Measurements from ENCODE around the gene MFN2.
"Not testable (repeated sequence)": the region's sequence is repeated elsewhere in the genome, so short reads cannot be mapped to it uniquely, and the experiment has no call there.

MFN2 gene

GRCh38 chr1:12040457-12041051, 60.3 kb downstream of the MFN2 start:
- FAIRE-seq (peak; percentile 98), DNase-seq (ENCODE audit: insufficient read length, low spot score) (peak; percentile 70)

GRCh38 chr1:12044187-12044877, 64.1 kb downstream of the MFN2 start:
- DNase-seq (ENCODE audit: insufficient read length, low spot score); FAIRE-seq: not testable (repeated sequence)

GRCh38 chr1:12046749-12047119, 66.5 kb downstream of the MFN2 start:
- FAIRE-seq (no peak), DNase-seq (ENCODE audit: insufficient read length, low spot score) (no peak)

GRCh38 chr1:12047120-12047876, 67.1 kb downstream of the MFN2 start:
- peak; percentile 98 for FAIRE-seq

GRCh38 chr1:12048372-12048771, 68.1 kb downstream of the MFN2 start:
- no peak for DNase-seq (ENCODE audit: insufficient read length, low spot score)
- peak; percentile 68 for FAIRE-seq

More at GRCh38 chr1:12047120-12047876, 67.1 kb downstream of the MFN2 start:
- DNase-seq (ENCODE audit: insufficient read length, low spot score) = no peak

GRCh38 chr1:12049616-12050015, 69.4 kb downstream of the MFN2 start:
- no peak for DNase-seq (ENCODE audit: insufficient read length, low spot score)
- peak; percentile 64 for FAIRE-seq

- DNase-seq (ENCODE audit: insufficient read length, low spot score) (no peak), FAIRE-seq (peak; percentile 66)
Observed at GRCh38 chr1:12051361-12051760, 71.1 kb downstream of the MFN2 start.

GRCh38 chr1:12052008-12052573, 71.8 kb downstream of the MFN2 start:
- DNase-seq (ENCODE audit: insufficient read length, low spot score) = peak; percentile 65
- FAIRE-seq = peak; percentile 100

- DNase-seq (ENCODE audit: insufficient read length, low spot score) (no peak), FAIRE-seq (no peak)
Observed at GRCh38 chr1:12052997-12053686, 72.9 kb downstream of the MFN2 start.

GRCh38 chr1:12053752-12054548, 73.7 kb downstream of the MFN2 start:
- DNase-seq (ENCODE audit: insufficient read length, low spot score) = no peak
- peak; percentile 91 for FAIRE-seq

GRCh38 chr1:12055259-12055658, 75.0 kb downstream of the MFN2 start:
- DNase-seq (ENCODE audit: insufficient read length, low spot score) = no peak
- FAIRE-seq = no peak

- peak; percentile 93 for FAIRE-seq
Observed at GRCh38 chr1:12056331-12056841, 76.1 kb downstream of the MFN2 start.

GRCh38 chr1:12057382-12057781, 77.1 kb downstream of the MFN2 start:
- FAIRE-seq = peak; percentile 63
- DNase-seq (ENCODE audit: insufficient read length, low spot score) = no peak

More at GRCh38 chr1:12056331-12056841, 76.1 kb downstream of the MFN2 start:
- DNase-seq (ENCODE audit: insufficient read length, low spot score) = no peak

GRCh38 chr1:12057940-12058687, 77.9 kb downstream of the MFN2 start:
- no peak for DNase-seq (ENCODE audit: insufficient read length, low spot score)
- FAIRE-seq = peak; percentile 31

GRCh38 chr1:12059226-12059625, 79.0 kb downstream of the MFN2 start:
- FAIRE-seq (no peak), DNase-seq (ENCODE audit: insufficient read length, low spot score) (no peak)

- peak; percentile 83 for FAIRE-seq
- no peak for DNase-seq (ENCODE audit: insufficient read length, low spot score)
Observed at GRCh38 chr1:12059722-12060464, 79.6 kb downstream of the MFN2 start.

- DNase-seq (ENCODE audit: insufficient read length, low spot score) (no peak), FAIRE-seq (no peak)
Observed at GRCh38 chr1:12060500-12060899, 80.3 kb downstream of the MFN2 start.

Measured in GM19239 (cell line).